Activated gamma-delta T cell treated with Interleukin-2 at 50 U/mL for 16 hours (primary cell): Measurements from ENCODE around the gene PMPCB.
"Not testable (repeated sequence)": the region's sequence is repeated elsewhere in the genome, so short reads cannot be mapped to it uniquely, and the experiment has no call there.

Experiments
- DNase-seq: peaks from one replicate; pipeline ENCODE4 v3.0.0-alpha.2; 2020

PMPCB gene

DNA sequence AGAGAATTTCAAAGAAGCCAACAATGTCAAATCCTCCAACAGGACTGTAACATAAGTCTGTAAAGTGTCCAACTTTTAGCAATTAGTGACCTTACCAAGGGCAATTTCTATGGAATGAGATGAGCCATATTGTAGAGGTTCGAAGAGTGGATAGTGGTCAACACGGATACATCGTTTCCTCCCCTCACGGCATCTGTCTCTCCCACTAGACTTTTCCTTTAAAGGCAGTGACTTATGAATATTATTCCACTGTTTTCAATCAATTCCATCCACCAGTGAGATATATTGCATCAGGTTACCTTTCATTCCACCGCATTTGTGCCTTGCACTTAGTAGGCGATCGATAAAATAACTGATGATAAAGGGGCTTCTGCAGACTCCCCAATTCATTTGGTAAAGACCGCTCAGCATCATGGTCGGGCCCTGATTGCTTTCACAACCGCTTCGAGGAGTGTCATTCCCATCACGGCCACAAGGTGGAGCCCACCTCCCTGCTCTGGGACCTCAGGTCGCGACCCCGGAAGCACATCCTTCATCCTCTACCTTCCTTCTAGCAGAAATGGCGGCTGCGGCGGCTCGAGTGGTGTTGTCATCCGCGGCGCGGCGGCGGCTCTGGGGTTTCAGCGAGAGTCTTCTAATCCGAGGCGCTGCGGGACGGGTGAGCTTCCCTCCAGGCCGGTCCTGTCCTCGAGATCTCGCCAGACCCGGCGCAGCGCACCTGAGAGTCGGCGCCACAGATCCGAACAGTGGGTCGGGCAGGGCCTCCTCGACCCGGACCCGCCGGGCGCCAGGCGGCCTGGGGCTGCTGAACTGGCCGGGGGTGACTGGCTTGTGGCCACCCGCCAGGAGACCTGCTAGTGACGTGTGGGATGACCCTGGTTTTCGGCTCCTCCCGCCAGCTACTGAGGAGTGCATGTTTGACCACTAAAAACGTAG lies at the start of gene PMPCB:
PMPCB (plus strand) TSS at position 535 of the 936 bp plus-strand sequence; CDS start at position 560, 25 bp downstream.
- peak; percentile 98 for DNase-seq

DNA sequence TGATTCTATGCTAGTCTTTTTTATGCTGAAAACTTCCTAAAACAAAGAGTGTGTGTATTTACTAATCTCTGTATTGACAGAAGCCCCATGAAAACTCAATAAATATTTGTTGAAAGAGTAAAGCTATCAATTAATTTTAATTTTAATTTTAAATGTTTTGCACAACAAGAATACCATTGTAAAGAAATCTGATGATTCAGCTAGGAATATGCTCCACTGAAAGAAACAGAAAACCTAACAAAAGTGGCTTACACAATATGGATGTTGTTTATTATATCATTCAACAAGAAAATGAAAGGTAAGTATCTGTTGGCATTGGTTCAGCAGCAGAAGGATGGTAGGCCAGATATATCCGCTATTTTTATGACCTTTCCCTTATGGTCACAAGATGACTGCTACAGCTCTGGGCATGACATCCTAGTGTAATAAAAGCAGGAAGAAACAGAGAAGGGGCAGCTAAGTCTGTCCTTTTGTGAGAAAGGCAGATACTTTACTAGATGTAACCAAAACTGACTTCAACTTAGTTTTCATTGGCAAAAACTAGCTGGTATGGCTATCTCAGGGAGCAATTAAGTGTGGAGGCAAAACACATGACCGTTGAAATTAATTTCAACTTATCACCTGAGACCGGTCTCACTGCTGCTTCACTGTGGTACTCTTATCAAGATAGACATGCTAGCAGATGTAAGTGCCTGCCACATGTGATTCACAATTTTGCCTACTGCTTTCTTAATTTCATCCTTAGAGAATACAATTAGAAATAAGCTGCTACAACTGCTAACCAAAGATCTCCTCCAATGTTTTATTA lies 43.3 kb upstream of the PMPCB start:
- not testable (repeated sequence) for DNase-seq

DNA sequence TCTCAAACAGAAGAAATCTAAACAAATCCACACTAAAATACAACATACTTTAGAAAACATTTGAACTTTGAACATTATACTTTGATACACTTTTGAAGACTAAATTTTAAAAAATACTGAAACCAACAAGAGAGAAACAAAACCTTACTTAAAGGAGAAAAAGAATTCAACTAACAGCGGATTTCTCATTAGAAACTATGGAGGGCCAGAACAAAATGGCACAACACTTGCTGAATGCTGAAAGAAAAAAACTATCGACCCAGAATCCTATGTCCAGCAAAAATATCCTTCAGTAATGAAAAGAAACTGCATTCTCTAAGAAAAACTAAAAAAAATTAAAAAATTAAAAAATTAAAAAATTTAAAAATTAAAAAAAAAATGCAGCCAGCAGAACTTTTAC lies 33.2 kb upstream of the PMPCB start:
- DNase-seq = not testable (repeated sequence)

GRCh38 chr7:103266229-103266628 lies 31.0 kb upstream of the PMPCB start:
- DNase-seq = not testable (repeated sequence)

- DNase-seq = not testable (repeated sequence)
Observed at GRCh38 chr7:103273374-103273773, 23.9 kb upstream of the PMPCB start.

DNA sequence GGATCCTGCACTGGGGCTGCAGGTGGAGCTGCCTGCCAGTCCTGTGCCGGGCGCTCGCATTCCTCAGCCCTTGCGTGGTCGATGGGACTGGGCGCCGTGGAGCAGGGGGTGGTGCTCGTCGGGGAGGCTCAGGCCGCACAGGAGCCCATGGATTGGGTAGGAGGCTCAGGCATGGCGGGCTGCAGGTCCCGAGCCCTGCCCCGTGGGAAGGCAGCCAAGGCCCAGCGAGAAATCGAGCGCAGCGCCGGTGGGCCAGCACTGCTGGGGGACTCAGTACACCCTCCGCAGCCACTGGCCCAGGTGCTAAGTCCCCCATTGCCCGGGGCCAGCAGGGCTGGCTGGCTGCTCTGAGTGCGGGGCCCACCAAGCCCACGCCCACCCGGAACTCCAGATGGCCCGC lies 22.4 kb upstream of the PMPCB start:
- DNase-seq = not testable (repeated sequence)

DNA sequence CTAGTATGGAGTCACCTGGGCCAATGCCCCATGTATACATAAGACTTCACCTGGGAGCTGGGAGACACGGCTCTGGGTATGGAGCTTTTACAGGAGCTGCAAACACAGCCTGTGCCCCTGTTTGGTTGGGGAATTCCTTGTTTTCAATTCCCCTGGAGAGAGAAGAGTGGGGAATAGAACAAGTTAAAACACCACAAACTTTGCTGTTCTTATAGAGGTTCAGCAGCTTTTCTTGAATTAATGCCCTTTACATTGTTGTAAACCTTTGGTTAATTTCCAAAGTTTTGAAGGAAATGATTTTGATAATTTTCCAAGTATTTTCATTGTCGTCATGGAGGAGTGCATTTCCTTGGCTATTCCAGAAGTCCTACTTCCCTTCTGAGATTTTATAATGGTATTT lies 19.0 kb upstream of the PMPCB start:
- DNase-seq = not testable (repeated sequence)

- DNase-seq = not testable (repeated sequence)
Observed at GRCh38 chr7:103279636-103279962, 17.6 kb upstream of the PMPCB start.

DNA sequence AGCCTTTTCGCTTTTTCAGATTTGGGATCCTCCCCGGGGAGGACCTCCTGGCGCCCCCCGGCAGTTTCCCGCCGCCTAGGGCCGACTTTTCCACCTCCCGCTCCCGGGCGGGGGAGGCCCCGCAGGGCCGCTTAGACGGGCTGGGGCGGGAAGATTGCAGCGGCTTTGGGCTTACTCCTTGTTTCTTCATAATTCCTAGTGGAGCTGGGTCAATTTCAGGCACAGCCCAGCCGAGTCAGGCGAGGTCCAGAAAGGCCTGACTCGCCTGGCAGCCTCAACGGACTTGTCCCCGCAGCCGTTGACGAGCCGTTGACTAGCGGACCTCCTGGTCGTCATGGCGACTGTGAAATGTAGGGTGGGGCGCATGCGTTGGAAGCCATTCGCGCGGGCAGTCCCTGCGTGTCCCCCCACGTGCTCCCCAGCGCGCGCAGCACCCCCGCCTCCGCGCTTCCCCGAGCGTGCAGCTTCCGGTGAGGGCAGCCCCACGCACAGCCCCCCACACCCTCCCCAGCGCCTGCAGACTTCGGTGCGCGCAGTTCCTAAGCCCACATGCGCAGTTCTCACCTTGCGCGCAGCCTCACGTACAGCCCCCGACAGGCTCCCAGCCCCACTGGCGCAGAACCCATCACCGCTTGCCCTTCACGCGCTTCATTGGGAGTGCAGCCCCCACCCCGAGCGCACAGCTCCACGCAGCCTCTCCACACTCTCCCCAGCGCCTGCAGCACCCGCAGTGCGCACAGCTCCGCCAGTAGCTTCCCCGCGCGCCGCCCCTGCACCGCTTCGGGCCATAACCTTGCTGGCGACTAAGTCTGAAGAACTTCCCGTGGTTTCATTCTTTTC lies 17.1 kb upstream of the PMPCB start:
- DNase-seq = peak; percentile 92

GRCh38 chr7:103280803-103281155 lies 16.5 kb upstream of the PMPCB start:
- peak; percentile 4 for DNase-seq

- not testable (repeated sequence) for DNase-seq
Observed at GRCh38 chr7:103282802-103283427, 14.3 kb upstream of the PMPCB start.

GRCh38 chr7:103292122-103292521 lies 5.1 kb upstream of the PMPCB start:
- no peak for DNase-seq

GRCh38 chr7:103293526-103293925 lies 3.7 kb upstream of the PMPCB start:
- no peak for DNase-seq

DNA sequence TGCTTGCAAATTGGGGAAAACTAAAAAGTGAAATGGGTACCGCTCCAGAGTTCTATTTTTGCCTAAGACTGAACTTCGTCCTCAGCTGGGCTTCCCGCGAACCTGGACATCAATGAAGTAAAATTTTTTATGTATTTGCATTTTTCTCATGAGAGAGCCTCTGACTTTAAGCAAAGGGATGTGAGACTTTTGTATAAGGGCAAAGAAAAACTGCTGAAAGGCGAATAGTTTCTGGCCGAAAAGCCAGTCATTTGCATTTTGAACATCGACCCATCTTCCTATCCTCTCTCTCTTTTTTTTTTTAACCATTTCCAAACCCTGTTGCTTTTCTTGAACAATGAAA lies 573 bp downstream of the PMPCB start:
- DNase-seq = no peak

- no peak for DNase-seq
Observed at GRCh38 chr7:103299660-103300059, 2.4 kb downstream of the PMPCB start.

GRCh38 chr7:103301441-103301840 lies 4.2 kb downstream of the PMPCB start:
- no peak for DNase-seq

GRCh38 chr7:103307503-103308231 lies 10.4 kb downstream of the PMPCB start:
- no peak for DNase-seq

GRCh38 chr7:103314852-103315251 lies 17.6 kb downstream of the PMPCB start:
- DNase-seq = no peak

GRCh38 chr7:103316380-103316941 lies 19.2 kb downstream of the PMPCB start:
- DNase-seq = no peak

- no peak for DNase-seq
Observed at GRCh38 chr7:103317009-103317408, 19.8 kb downstream of the PMPCB start.

DNA sequence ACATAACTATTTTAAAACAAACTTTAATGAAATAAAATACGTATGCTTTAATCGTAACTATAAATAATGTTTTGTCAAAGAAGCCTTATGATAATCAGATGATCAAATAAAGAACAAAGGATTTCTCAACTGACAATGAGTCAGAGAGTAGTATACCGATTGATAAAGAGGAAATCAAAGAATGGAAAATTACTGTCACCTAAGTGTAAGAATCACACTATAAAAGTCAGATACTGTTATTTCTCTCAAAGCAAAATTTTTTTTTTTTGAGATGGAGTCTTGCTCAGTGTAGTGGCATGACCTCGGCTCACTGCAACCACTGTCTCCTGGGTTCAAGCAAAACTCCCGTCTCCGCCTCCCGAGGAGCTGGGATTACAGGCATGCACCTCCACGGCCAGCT lies 28.5 kb downstream of the PMPCB start:
- no peak for DNase-seq

- no peak for DNase-seq
Observed at GRCh38 chr7:103336761-103337160, 39.5 kb downstream of the PMPCB start.
